Stimulated activated effector memory CD8-positive, alpha-beta T cell treated with anti-CD3 and anti-CD28 coated beads, Interleukin-12 subunit alpha, Interleukin-12 subunit beta, amount 100 ng/mL, for 72 hours (primary cell): ENCODE results near the gene CYP27C1.

Experiments used
- ATAC-seq: fragments of 150-1000 bp; cut with Tn5 transposase; 2 replicates; pipeline ENCODE4 v1.10.0; 2021
- DNase-seq, 2 donors: peaks; one replicate each; pipeline ENCODE4 v3.0.0; 2021 to 2022; ENCODE audit warnings: low spot score in 2 of 2
- H3K27ac Mint-ChIP-seq: one replicate; pipeline ENCODE4 v1.8.0; 2022; ENCODE audit warnings: mild to moderate bottlenecking, mixed read lengths
- H3K36me3 Mint-ChIP-seq: one replicate; pipeline ENCODE4 v1.8.0; 2022; ENCODE audit warnings: mild to moderate bottlenecking, mixed read lengths
- H3K4me1 Mint-ChIP-seq: one replicate; pipeline ENCODE4 v1.8.0; 2022; ENCODE audit warnings: mixed read lengths
- H3K4me3 Mint-ChIP-seq: one replicate; pipeline ENCODE4 v1.8.0; 2022; ENCODE audit warnings: mild to moderate bottlenecking, mixed read lengths
- H3K9me3 Mint-ChIP-seq: one replicate; pipeline ENCODE4 v1.8.0; 2022; ENCODE audit warnings: mixed read lengths

CYP27C1 gene

GRCh38 chr2:127142663-127143630 is 77.2 kb downstream of the CYP27C1 start:
- ATAC-seq = no peak
- DNase-seq = no peak
- no peaks in the 10 kb centered on the region for H3K4me1 Mint-ChIP-seq
- peak overlapping the region; percentile 38 for H3K27ac Mint-ChIP-seq
- H3K4me3 Mint-ChIP-seq = no peak overlapping the region
- H3K9me3 Mint-ChIP-seq = no peaks in the 10 kb centered on the region
- H3K36me3 Mint-ChIP-seq = no peaks in the 10 kb centered on the region

GRCh38 chr2:127140538-127140937 is 79.6 kb downstream of the CYP27C1 start:
- no peak overlapping the region for H3K27ac Mint-ChIP-seq
- no peaks in the 10 kb centered on the region for H3K9me3 Mint-ChIP-seq
- no peaks in the 10 kb centered on the region for H3K36me3 Mint-ChIP-seq
- ATAC-seq (no peak), DNase-seq (no peak)
- H3K4me3 Mint-ChIP-seq = no peak overlapping the region
- H3K4me1 Mint-ChIP-seq = no peaks in the 10 kb centered on the region

- Mint-ChIP-seq H3K4me3 (no peak overlapping the region), H3K27ac (no peak overlapping the region), H3K4me1 (no peaks in the 10 kb centered on the region), H3K36me3 (no peaks in the 10 kb centered on the region), H3K9me3 (no peaks in the 10 kb centered on the region)
- ATAC-seq (no peak), DNase-seq (no peak)
Measured at GRCh38 chr2:127139766-127140165, 80.3 kb downstream of the CYP27C1 start.

GRCh38 chr2:127138281-127138680 is 81.8 kb downstream of the CYP27C1 start:
- DNase-seq (no peak), ATAC-seq (no peak)
- no peak overlapping the region for H3K4me3 Mint-ChIP-seq
- no peaks in the 10 kb centered on the region for H3K36me3 Mint-ChIP-seq
- no peak overlapping the region for H3K27ac Mint-ChIP-seq
- H3K4me1 Mint-ChIP-seq = no peaks in the 10 kb centered on the region
- H3K9me3 Mint-ChIP-seq = no peaks in the 10 kb centered on the region

- no peaks in the 10 kb centered on the region for H3K9me3 Mint-ChIP-seq
- H3K4me1 Mint-ChIP-seq = no peaks in the 10 kb centered on the region
- no peaks in the 10 kb centered on the region for H3K36me3 Mint-ChIP-seq
- H3K4me3 Mint-ChIP-seq = no peak overlapping the region
- H3K27ac Mint-ChIP-seq = no peak overlapping the region
- ATAC-seq = no peak
- DNase-seq = no peak
Measured at GRCh38 chr2:127137741-127138140, 82.4 kb downstream of the CYP27C1 start.

- ATAC-seq (no peak), DNase-seq (no peak)
- Mint-ChIP-seq H3K27ac (no peak overlapping the region), H3K9me3 (no peaks in the 10 kb centered on the region), H3K36me3 (no peaks in the 10 kb centered on the region), H3K4me3 (no peak overlapping the region), H3K4me1 (no peaks in the 10 kb centered on the region)
Measured at GRCh38 chr2:127137225-127137624, 82.9 kb downstream of the CYP27C1 start.

GRCh38 chr2:127134833-127135830 is 85.0 kb downstream of the CYP27C1 start:
- no peak for ATAC-seq
- Mint-ChIP-seq H3K4me3 (no peak overlapping the region), H3K4me1 (no peaks in the 10 kb centered on the region), H3K9me3 (no peaks in the 10 kb centered on the region), H3K36me3 (no peaks in the 10 kb centered on the region), H3K27ac (peak overlapping the region; percentile 23)
- peak in 1 of 2 donors; percentile 4 for DNase-seq

- H3K27ac Mint-ChIP-seq = peak overlapping the region; percentile 23
- H3K36me3 Mint-ChIP-seq = no peaks in the 10 kb centered on the region
- H3K4me3 Mint-ChIP-seq = no peak overlapping the region
- DNase-seq = no peak
- no peak for ATAC-seq
- H3K4me1 Mint-ChIP-seq = no peaks in the 10 kb centered on the region
- H3K9me3 Mint-ChIP-seq = no peaks in the 10 kb centered on the region
Measured at GRCh38 chr2:127134235-127134634, 85.9 kb downstream of the CYP27C1 start.
